GM18507 (cell line): Measurements from ENCODE around the gene RELB.
"Not testable (repeated sequence)": the region's sequence is repeated elsewhere in the genome, so short reads cannot be mapped to it uniquely, and the experiment has no call there.

ENCODE experiments used
- DNase-seq: peaks from one replicate; pipeline ENCODE4 v3.0.0; 2011; ENCODE audit warnings: low read depth; ENCODE audit not compliant: insufficient read length; ENCODE audit errors: extremely low spot score
- FAIRE-seq: peaks from 2 replicates; lab custom pipeline; 2011; peaks lifted over from hg19 to GRCh38; lab: Jason Lieb, UNC

The RELB gene, protein sequence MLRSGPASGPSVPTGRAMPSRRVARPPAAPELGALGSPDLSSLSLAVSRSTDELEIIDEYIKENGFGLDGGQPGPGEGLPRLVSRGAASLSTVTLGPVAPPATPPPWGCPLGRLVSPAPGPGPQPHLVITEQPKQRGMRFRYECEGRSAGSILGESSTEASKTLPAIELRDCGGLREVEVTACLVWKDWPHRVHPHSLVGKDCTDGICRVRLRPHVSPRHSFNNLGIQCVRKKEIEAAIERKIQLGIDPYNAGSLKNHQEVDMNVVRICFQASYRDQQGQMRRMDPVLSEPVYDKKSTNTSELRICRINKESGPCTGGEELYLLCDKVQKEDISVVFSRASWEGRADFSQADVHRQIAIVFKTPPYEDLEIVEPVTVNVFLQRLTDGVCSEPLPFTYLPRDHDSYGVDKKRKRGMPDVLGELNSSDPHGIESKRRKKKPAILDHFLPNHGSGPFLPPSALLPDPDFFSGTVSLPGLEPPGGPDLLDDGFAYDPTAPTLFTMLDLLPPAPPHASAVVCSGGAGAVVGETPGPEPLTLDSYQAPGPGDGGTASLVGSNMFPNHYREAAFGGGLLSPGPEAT

GRCh38 chr19:45001087-45001739 lies at the start of gene RELB:
Gene RELB, plus strand, starts transcription at chr19:45001464. Its CDS starts 116 bp downstream, at chr19:45001580.
- DNase-seq: peak; percentile 97
- peak; percentile 81 for FAIRE-seq

DNA sequence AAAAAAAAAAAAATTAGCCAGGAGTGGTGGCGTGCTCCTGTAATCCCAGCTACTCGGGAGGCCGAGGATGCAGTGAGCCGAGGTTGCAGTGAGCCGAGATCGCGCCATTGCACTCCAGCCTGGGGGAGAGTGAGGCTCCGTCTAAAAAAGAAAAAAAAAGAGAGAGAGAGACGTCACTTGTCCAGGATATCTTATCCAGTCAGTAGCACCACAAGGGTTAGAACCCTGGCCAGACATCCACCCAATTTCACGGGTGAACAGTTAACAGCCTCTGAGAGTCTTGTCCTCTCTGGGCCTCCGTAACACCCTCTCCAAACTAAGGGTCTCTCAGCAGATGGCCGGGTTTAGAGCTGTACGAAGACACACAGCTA lies 47.0 kb upstream of the RELB start:
- no peak for DNase-seq
- no peak for FAIRE-seq

GRCh38 chr19:44954649-44955504 lies 46.4 kb upstream of the RELB start, which contains the start of gene CLPTM1:
Gene CLPTM1, plus strand, starts transcription at chr19:44955380. Its CDS starts 16 bp downstream, at chr19:44955396.
- peak; percentile 96 for DNase-seq
- FAIRE-seq: peak; percentile 91

DNA sequence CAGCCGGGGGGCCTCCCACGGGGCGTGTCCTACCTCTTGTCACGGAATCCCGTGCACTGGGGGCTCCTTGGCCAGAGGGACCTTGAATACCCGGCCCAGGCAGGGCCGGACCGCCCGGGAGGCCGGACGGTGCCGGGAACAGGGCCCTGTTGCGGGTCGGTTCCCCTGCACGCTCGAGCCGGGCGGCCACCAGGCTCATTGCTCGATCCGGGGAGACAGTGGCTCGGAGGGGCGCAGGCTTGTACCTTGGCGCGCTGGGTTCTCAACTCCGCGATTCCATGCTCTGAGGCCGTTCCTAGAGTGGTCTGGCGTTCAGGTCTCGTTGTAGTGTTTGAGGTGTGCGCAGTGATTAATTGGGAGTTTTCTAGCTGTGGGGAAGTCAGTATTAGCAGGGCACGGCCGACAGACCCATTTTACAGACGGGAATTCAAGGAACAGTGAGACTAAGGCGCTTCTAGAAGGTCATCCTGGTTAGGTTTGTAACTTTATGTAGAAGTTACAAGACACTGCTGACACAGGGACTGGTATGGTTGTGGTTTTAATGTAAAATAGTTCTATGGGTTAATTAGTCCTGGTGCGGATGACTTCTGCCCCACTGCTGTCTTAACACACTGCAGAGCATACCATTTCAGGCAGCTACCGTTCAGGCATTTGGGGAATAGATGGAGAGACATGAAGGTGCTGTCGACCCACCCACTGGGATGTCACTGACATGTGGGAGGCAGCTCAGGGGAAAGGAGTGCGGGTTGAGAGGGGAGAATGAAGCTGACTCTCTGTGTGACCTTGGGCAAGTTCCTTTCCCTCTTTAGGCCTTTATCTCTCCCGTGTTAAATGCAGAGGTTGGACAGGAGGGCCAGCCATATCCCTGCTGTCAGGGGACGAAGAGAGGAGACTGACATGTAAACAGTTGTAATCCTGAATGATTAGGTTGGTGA lies 45.5 kb upstream of the RELB start:
- no peak for FAIRE-seq

DNA sequence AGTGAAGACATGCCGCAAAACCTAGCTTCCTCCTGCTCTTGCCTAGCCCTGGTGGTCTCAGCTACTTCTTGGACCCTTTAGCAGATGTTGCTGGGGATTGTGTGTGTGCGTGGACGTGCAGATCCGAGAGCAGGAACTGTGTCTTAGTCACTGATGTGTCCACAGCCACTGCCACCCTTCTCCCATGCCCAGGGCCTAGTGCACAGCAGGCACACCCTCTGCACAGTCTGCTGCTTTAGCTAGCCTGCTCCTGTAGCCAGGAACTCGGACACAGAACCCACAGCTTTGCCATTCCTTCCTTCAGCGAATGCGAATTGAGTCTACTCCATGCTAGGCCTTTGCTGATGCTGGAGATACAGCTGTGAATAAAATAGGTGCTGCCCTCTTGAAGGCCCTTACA lies 43.7 kb upstream of the RELB start:
- DNase-seq: no peak

More for the DNA sequence above, 45.5 kb upstream of the RELB start:
- no peak for DNase-seq

DNA sequence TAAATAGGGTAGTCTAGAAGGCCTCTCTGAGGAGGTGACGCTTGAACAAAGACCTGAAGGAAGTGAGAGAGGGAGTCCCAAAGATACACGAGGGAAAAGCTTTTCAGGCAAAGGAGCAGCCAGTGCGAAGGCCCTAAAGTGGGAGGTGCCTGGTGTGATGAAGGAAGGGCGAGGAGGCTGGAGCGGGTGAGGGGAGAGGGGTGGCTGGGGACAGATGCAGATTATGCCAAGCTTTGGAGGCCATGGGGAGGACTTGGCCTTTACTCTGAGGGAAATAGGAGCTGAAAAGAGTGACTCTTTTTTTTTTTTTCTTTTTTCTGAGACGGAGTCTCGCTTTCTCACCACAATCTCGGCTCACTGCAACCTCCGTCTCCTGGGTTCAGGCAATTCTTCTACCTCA lies 43.2 kb upstream of the RELB start:
- DNase-seq (no peak), FAIRE-seq (no peak)

More for the DNA sequence above, 43.7 kb upstream of the RELB start:
- no peak for FAIRE-seq

- DNase-seq: no peak
- no peak for FAIRE-seq
These were observed 41.6 kb upstream of the RELB start for GRCh38 chr19:44959691-44960090.

- DNase-seq: no peak
- FAIRE-seq: no peak
These were observed 40.1 kb upstream of the RELB start for GRCh38 chr19:44960906-44961728.

DNA sequence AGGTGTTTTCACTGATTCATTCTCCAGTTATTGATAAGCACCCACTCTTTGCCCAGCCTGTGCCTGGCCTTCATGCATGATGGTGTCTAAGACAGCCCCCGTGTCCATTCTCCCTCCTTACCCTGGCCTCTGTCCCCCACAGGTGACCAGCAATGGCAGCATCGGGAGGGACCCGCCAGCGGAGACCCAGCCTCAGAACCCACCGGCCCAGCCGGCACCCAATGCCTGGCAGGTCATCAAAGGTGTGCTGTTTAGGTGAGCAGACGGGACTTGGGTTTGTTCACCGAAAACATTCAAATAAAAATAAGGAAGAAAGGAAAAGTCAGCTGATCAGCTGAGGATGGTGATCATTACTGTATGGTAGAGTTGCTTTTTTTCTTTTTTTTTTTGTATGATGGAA lies 39.4 kb upstream of the RELB start:
- FAIRE-seq (no peak), DNase-seq (no peak)

DNA sequence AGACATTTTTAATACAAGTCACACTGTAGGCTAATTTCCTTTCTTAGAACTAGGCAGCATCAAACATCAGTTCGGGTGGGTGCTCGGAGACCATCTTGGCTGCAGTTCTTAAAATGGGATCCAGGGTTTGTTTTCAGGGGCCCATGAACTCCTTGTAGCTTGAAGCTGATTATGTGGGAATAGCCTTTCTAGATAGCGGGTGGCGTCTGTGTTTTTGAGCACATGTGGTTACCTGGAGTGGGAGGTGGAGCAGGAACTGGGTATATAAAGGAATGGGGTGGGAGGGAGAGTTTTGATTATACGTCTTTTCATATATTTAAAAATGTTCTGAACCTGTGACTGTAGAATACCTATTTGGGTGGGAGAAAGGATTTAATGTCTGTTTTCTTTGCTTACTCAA lies 33.1 kb upstream of the RELB start:
- DNase-seq: no peak
- no peak for FAIRE-seq

GRCh38 chr19:44968670-44969069 lies 32.6 kb upstream of the RELB start:
- no peak for DNase-seq
- FAIRE-seq: no peak

- no peak for DNase-seq
These were observed 31.8 kb upstream of the RELB start for GRCh38 chr19:44969437-44969836.

DNA sequence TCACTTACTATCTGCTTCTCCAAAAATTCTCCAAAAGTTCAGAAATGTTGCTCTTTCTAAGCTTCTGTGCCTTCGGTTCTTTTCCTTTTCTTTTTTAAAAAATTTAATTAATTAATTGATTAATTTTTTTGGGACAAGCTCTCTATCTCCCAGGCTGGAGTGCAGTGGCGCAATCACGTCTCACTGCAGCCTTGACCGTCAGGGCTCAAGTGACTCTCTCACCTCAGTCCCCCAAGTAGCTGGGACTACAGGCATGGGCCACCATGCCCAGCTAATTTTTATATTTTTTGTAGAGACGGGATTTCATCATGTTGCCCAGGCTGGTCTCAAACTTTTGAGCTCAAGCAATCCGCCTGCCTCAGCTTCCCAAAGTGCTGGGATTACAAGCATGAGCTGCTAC lies 29.8 kb upstream of the RELB start:
- not testable (repeated sequence) for FAIRE-seq, DNase-seq

More at GRCh38 chr19:44969437-44969836, 31.8 kb upstream of the RELB start:
- no peak for FAIRE-seq

GRCh38 chr19:44972802-44973201 lies 28.5 kb upstream of the RELB start:
- FAIRE-seq (no peak), DNase-seq (no peak)

DNA sequence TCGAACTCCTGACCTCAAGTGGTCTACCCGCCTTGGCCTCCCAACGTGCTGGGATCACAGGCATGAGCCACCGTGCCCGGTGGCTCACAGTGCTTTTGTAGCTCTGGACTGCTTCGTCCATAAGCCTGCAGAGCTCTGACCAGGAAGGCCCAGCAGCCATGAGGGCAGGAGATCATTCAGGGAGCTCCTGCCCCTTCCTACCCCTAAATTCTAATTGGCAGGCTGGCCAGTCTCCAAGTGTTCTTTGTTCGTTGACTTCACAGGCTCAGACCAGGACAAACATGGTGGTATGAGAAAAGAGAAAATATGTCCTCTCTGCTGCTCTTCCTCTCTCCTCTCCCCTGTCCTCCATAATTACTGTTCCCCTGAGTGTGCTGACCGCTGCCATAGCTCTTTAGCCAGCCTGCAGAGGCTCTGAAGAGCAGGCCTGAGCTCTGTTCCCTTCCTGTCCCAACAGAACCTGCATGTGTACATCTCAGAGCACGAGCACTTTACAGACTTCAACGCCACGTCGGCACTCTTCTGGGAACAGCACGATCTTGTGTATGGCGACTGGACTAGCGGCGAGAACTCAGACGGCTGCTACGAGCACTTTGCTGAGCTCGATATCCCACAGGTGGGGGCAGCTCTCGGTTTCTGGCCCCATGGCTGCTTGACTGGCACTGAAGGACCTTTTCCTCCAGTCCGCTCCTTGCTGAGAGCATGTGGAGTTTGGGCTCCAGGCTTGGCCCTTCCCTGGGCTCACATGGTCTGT lies 27.1 kb upstream of the RELB start:
- FAIRE-seq: no peak
- no peak for DNase-seq

DNA sequence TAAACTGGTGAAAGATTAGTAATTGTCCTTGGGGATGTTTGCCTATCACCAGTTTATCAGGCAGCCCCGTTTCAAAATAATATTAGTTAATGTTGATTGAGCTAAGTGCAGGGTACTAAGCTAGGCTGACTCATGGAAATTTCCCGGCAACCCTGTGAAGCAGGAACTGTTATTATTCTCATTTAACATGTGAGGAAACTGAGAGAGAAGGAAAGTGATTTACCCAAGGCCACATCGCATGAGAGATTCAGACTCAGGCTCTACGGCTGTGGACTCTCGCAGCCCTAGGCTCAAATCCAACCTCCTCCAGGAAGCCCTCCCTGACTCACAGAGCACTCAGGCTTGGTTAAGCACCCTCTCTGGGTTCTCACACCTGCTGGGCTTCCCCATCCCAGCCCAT lies 26.4 kb upstream of the RELB start:
- DNase-seq (no peak), FAIRE-seq (no peak)

GRCh38 chr19:44975444-44975843 lies 25.8 kb upstream of the RELB start:
- DNase-seq: no peak
- no peak for FAIRE-seq
